Endothelial cell (in vitro differentiated cells): Measurements from ENCODE around the gene C1orf122. TPM values are rescaled to one million over a fixed set of nuclear protein-coding genes. Genes with fewer than 3 reads are reported as not detected.
A peak's percentile ranks its signal among the peaks of the same experiment; 100 is the strongest.

Source experiments
- DNase-seq: peaks from one replicate; pipeline ENCODE4 v3.0.0; 2021; ENCODE audit warnings: low spot score
- H3K27ac Mint-ChIP-seq: one replicate; pipeline ENCODE4 v1.8.0; 2021; ENCODE audit warnings: mixed read lengths, inconsistent platforms; ENCODE audit not compliant: unreplicated experiment
- H3K27me3 Mint-ChIP-seq: one replicate; pipeline ENCODE4 v1.8.0; 2021; ENCODE audit warnings: mild to moderate bottlenecking, moderate library complexity, mixed read lengths, inconsistent platforms; ENCODE audit not compliant: unreplicated experiment
- H3K36me3 Mint-ChIP-seq: one replicate; pipeline ENCODE4 v1.8.0; 2021; ENCODE audit warnings: mild to moderate bottlenecking, low read depth, mixed read lengths, inconsistent platforms; ENCODE audit not compliant: unreplicated experiment
- H3K4me1 Mint-ChIP-seq: one replicate; pipeline ENCODE4 v1.8.0; 2021; ENCODE audit warnings: mild to moderate bottlenecking, mixed read lengths, inconsistent platforms; ENCODE audit not compliant: unreplicated experiment
- H3K4me3 Mint-ChIP-seq: one replicate; pipeline ENCODE4 v1.8.0; 2021; ENCODE audit warnings: mild to moderate bottlenecking, mixed read lengths, inconsistent platforms; ENCODE audit not compliant: unreplicated experiment
- H3K9me3 Mint-ChIP-seq: one replicate; pipeline ENCODE4 v1.8.0; 2021; ENCODE audit warnings: mixed read lengths, inconsistent platforms; ENCODE audit not compliant: unreplicated experiment
- CTCF ChIP-seq: fragments of 200-600 bp; sonication (generic); IDR thresholded peaks from one replicate; pipeline ENCODE4 v1.5.0; 2021; ENCODE audit warnings: antibody characterized with exemption; ENCODE audit not compliant: unreplicated experiment
- total RNA-seq: library from RNA; stranded (reverse); fragmentation: NEBNext Ultra II Directional; extraction: Animal tissue kit (Norgen Biotek cat#: 25700); gene quantifications from one replicate; pipeline ENCODE4 v1.2.1, GENCODE V29; 2021; ENCODE audit not compliant: unreplicated experiment

The C1orf122 gene
- total RNA-seq, 1 donor from 2014 or later: 29.4 TPM

- Mint-ChIP-seq H3K36me3 (peaks cover 28% of the 10 kb centered on the region), H3K4me1 (peaks cover 4% of the 10 kb centered on the region), H3K27ac (no peak overlapping the region), H3K9me3 (no peaks in the 10 kb centered on the region), H3K4me3 (no peak overlapping the region), H3K27me3 (peaks cover 2% of the 10 kb centered on the region)
- no peak for DNase-seq
- no peak for TF ChIP-seq CTCF
These were observed 5.2 kb upstream of the C1orf122 start for GRCh38 chr1:37802439-37802838.

GRCh38 chr1:37807220-37807554, 403 bp upstream of the C1orf122 start:
- Mint-ChIP-seq H3K27ac (peak overlapping the region; percentile 75), H3K36me3 (peaks cover 32% of the 10 kb centered on the region)

GRCh38 chr1:37808369-37809319, 1.1 kb downstream of the C1orf122 start:
- DNase-seq: peak; percentile 75
- no peaks in the 10 kb centered on the region for H3K9me3 Mint-ChIP-seq
- peaks cover 2% of the 10 kb centered on the region for H3K27me3 Mint-ChIP-seq
- peak overlapping the region; percentile 89 for H3K27ac Mint-ChIP-seq
- H3K4me1 Mint-ChIP-seq: peaks cover 9% of the 10 kb centered on the region
- H3K36me3 Mint-ChIP-seq: peaks cover 22% of the 10 kb centered on the region
- H3K4me3 Mint-ChIP-seq: peak overlapping the region; percentile 94
- no peak for TF ChIP-seq CTCF

More at GRCh38 chr1:37807220-37807554, 403 bp upstream of the C1orf122 start:
- H3K9me3 Mint-ChIP-seq: no peaks in the 10 kb centered on the region
- H3K27me3 Mint-ChIP-seq: peaks cover 2% of the 10 kb centered on the region
- no peak for TF ChIP-seq CTCF
- DNase-seq: no peak
- H3K4me1 Mint-ChIP-seq: peaks cover 9% of the 10 kb centered on the region
- H3K4me3 Mint-ChIP-seq: peak overlapping the region; percentile 87

GRCh38 chr1:37809942-37810341, 2.4 kb downstream of the C1orf122 start:
- H3K4me3 Mint-ChIP-seq: no peak overlapping the region
- H3K27ac Mint-ChIP-seq: no peak overlapping the region
- H3K9me3 Mint-ChIP-seq: no peaks in the 10 kb centered on the region
- DNase-seq: no peak
- peaks cover 9% of the 10 kb centered on the region for H3K4me1 Mint-ChIP-seq
- peaks cover 21% of the 10 kb centered on the region for H3K36me3 Mint-ChIP-seq
- no peak for TF ChIP-seq CTCF
- peaks cover 2% of the 10 kb centered on the region for H3K27me3 Mint-ChIP-seq

GRCh38 chr1:37811027-37811655, 3.6 kb downstream of the C1orf122 start:
- no peaks in the 10 kb centered on the region for H3K9me3 Mint-ChIP-seq
- TF ChIP-seq CTCF: peak; percentile 81
- H3K36me3 Mint-ChIP-seq: peaks cover 17% of the 10 kb centered on the region
- H3K4me3 Mint-ChIP-seq: no peak overlapping the region
- DNase-seq: peak; percentile 81
- H3K27me3 Mint-ChIP-seq: peaks cover 2% of the 10 kb centered on the region
- H3K4me1 Mint-ChIP-seq: peaks cover 9% of the 10 kb centered on the region
- H3K27ac Mint-ChIP-seq: no peak overlapping the region
